IPS-18a (cell line): ENCODE results near the gene TMA7.
"Not testable (repeated sequence)": the region's sequence is repeated elsewhere in the genome, so short reads cannot be mapped to it uniquely, and the experiment has no call there.

ENCODE experiments used
- H3K27ac ChIP-seq: one replicate; pipeline ENCODE4 v1.5.1; 2013; ENCODE audit warnings: low read length
- H3K27me3 ChIP-seq: one replicate; pipeline ENCODE4 v1.6.1; 2013; ENCODE audit warnings: mild to moderate bottlenecking, low read length; ENCODE audit not compliant: control insufficient read depth, insufficient read depth
- H3K36me3 ChIP-seq: one replicate; pipeline ENCODE4 v1.6.1; 2013; ENCODE audit warnings: low read depth, low read length; ENCODE audit not compliant: control insufficient read depth
- H3K4me1 ChIP-seq: one replicate; pipeline ENCODE4 v1.6.1; 2013; ENCODE audit warnings: low read depth, low read length; ENCODE audit not compliant: control insufficient read depth
- H3K4me3 ChIP-seq: one replicate; pipeline ENCODE4 v1.5.1; 2013; ENCODE audit warnings: low read length
- H3K9ac ChIP-seq: one replicate; pipeline ENCODE4 v1.6.1; 2013; ENCODE audit warnings: mild to moderate bottlenecking, low read length, moderate library complexity
- H3K9me3 ChIP-seq: one replicate; pipeline ENCODE4 v1.6.1; 2013; ENCODE audit warnings: low read depth, low read length; ENCODE audit not compliant: control insufficient read depth

TMA7 gene

GRCh38 chr3:48475188-48475587 is 35.1 kb downstream of the TMA7 start:
- Histone ChIP-seq H3K9ac (peak overlapping the region; percentile 13), H3K27me3 (no peaks in the 10 kb centered on the region), H3K4me1 (peaks cover 15% of the 10 kb centered on the region), H3K36me3 (no peaks in the 10 kb centered on the region), H3K9me3 (no peaks in the 10 kb centered on the region), H3K27ac (peak overlapping the region; percentile 40), H3K4me3 (peak overlapping the region; percentile 15)

- Histone ChIP-seq H3K27ac (no peak overlapping the region), H3K4me1 (peaks cover 15% of the 10 kb centered on the region), H3K27me3 (no peaks in the 10 kb centered on the region), H3K9me3 (no peaks in the 10 kb centered on the region), H3K4me3 (no peak overlapping the region), H3K36me3 (no peaks in the 10 kb centered on the region), H3K9ac (no peak overlapping the region)
Measured at GRCh38 chr3:48476426-48477053, 36.5 kb downstream of the TMA7 start.

- H3K4me1 ChIP-seq: peaks cover 15% of the 10 kb centered on the region
- no peak overlapping the region for H3K4me3 ChIP-seq
- H3K27ac ChIP-seq: no peak overlapping the region
- H3K36me3 ChIP-seq: no peaks in the 10 kb centered on the region
- H3K9me3 ChIP-seq: no peaks in the 10 kb centered on the region
- no peak overlapping the region for H3K9ac ChIP-seq
- H3K27me3 ChIP-seq: no peaks in the 10 kb centered on the region
Measured at GRCh38 chr3:48477959-48478520, 38.0 kb downstream of the TMA7 start.

GRCh38 chr3:48478626-48479555 is 38.8 kb downstream of the TMA7 start:
- no peak overlapping the region for H3K27ac ChIP-seq
- H3K27me3 ChIP-seq: no peaks in the 10 kb centered on the region
- no peaks in the 10 kb centered on the region for H3K9me3 ChIP-seq
- no peak overlapping the region for H3K4me3 ChIP-seq
- no peak overlapping the region for H3K9ac ChIP-seq
- H3K36me3 ChIP-seq: no peaks in the 10 kb centered on the region
- peaks cover 11% of the 10 kb centered on the region for H3K4me1 ChIP-seq

GRCh38 chr3:48480891-48481290 is 40.8 kb downstream of the TMA7 start:
- not testable (repeated sequence) for H3K27ac ChIP-seq, H3K4me3 ChIP-seq, H3K4me1 ChIP-seq, H3K27me3 ChIP-seq, H3K9ac ChIP-seq, H3K9me3 ChIP-seq, H3K36me3 ChIP-seq

GRCh38 chr3:48482822-48483221 is 42.8 kb downstream of the TMA7 start:
- not testable (repeated sequence) for H3K36me3 ChIP-seq, H3K4me3 ChIP-seq, H3K27me3 ChIP-seq, H3K27ac ChIP-seq, H3K4me1 ChIP-seq, H3K9ac ChIP-seq, H3K9me3 ChIP-seq

- no peak overlapping the region for H3K27ac ChIP-seq
- H3K9ac ChIP-seq: no peak overlapping the region
- no peaks in the 10 kb centered on the region for H3K27me3 ChIP-seq
- H3K4me1 ChIP-seq: no peaks in the 10 kb centered on the region
- no peak overlapping the region for H3K4me3 ChIP-seq
- no peaks in the 10 kb centered on the region for H3K9me3 ChIP-seq
- H3K36me3 ChIP-seq: no peaks in the 10 kb centered on the region
Measured at GRCh38 chr3:48486952-48487351, 46.9 kb downstream of the TMA7 start.

- no peaks in the 10 kb centered on the region for H3K27me3 ChIP-seq
- peaks cover 3% of the 10 kb centered on the region for H3K36me3 ChIP-seq
- no peak overlapping the region for H3K4me3 ChIP-seq
- no peak overlapping the region for H3K27ac ChIP-seq
- no peak overlapping the region for H3K9ac ChIP-seq
- H3K4me1 ChIP-seq: no peaks in the 10 kb centered on the region
- H3K9me3 ChIP-seq: no peaks in the 10 kb centered on the region
Measured at GRCh38 chr3:48492461-48493202, 52.6 kb downstream of the TMA7 start.

- Histone ChIP-seq H3K36me3 (peaks cover 3% of the 10 kb centered on the region), H3K4me3 (no peak overlapping the region), H3K9me3 (no peaks in the 10 kb centered on the region), H3K9ac (no peak overlapping the region), H3K27ac (no peak overlapping the region), H3K4me1 (no peaks in the 10 kb centered on the region), H3K27me3 (no peaks in the 10 kb centered on the region)
Measured at GRCh38 chr3:48493203-48493501, 53.1 kb downstream of the TMA7 start.
